ENCODE measurements around the gene RRP15. TPM values are rescaled to one million over a fixed set of nuclear protein-coding genes. Genes with fewer than 3 reads are reported as not detected.
A peak's percentile ranks its signal among the peaks of the same experiment; 100 is the strongest.

RRP15 gene
- total and polyA plus RNA-seq, 2 experiments from 2014 or later: 5.4 to 25.5 TPM

DNA sequence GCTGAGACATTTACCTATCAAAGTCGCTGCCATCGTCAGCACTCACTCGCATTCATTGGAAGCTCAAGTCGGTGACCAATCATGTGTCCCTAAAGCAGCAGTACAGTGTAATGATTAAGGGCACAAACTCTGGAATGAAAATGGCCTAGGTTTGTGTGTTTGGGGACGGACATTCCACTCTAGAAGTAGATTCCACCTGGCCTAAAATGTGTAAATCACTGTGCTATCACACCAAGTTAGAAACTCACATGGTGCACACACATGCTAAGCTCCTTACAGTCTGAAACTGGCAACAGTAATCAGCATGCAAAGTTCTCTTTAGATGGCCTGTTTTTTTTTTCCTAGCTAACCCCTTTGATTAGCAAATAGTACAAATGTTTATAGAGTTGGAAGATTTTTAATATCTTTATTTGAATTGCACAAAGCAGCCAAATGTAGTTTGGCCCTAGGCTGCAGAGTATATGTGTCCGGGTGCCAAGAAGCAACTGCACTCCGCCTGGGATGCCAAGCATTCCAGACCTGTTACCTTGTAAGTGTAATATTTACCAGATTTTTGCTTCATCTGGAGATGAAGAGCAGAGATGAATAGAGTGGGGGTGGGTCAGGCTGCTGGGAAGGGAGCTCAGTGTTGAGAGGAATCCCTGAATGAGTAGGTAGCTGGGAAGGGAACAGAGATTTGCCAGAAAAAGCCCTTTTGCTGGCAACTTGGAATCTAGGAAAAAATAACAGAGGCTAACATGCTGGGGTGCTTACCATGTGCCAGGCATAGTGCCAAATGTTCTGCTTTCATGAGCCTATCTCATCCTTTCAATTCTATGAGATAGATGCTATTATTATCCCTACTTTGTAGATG, 95.3 kb downstream of the RRP15 start:
- H3K9me3 ChIP-seq (ENCODE audit: low read depth): no peaks in the 10 kb centered on the region
- no peaks in the 10 kb centered on the region for H3K9me2 ChIP-seq (ENCODE audit: insufficient read depth)
- peak overlapping the region; percentile 11 for H3K4me2 ChIP-seq (ENCODE audit: unreplicated experiment)
- peak overlapping the region; percentile 8; the same call in 1 of the 2 replicates for H3K27ac ChIP-seq
- no peak for TF ChIP-seq EZH2 (IDR thresholded peaks at IDR 0.05; ENCODE audit: insufficient read depth, poor library complexity, severe bottlenecking)
- no peak for TF ChIP-seq EZH2phosphoT487 (IDR thresholded peaks at IDR 0.05; ENCODE audit: insufficient read depth, low read depth)
- in situ Hi-C loops (cut with MboI): no loop called here
- H3F3A ChIP-seq (ENCODE audit: insufficient read depth): peaks cover 22% of the 10 kb centered on the region
- H3K79me2 ChIP-seq (ENCODE audit: insufficient read depth): no peaks in the 10 kb centered on the region
- H3K36me3 ChIP-seq (ENCODE audit: low read depth): no peaks in the 10 kb centered on the region
- no peaks in the 10 kb centered on the region for H4K20me1 ChIP-seq (ENCODE audit: insufficient read depth)
- H3K4me3 ChIP-seq: peak overlapping the region; percentile 2; the same call in 1 of the 2 replicates
- no peaks in the 10 kb centered on the region for H3K27me3 ChIP-seq (replicated peaks; ENCODE audit: insufficient read depth)
- H3K4me1 ChIP-seq (ENCODE audit: insufficient read depth): peaks cover 50% of the 10 kb centered on the region
- DNase-seq: peak; percentile 82
- H3K9ac ChIP-seq: no peak overlapping the region
- H2AFZ ChIP-seq: no peak overlapping the region
- 70% methylated on average over 7 of the region's 7 CpGs for WGBS, 2 experiments (ENCODE audit: low coverage in 1 of 2, low lambda C conversion rate in 2 of 2, missing lambda C conversion rate in 2 of 2)

DNA sequence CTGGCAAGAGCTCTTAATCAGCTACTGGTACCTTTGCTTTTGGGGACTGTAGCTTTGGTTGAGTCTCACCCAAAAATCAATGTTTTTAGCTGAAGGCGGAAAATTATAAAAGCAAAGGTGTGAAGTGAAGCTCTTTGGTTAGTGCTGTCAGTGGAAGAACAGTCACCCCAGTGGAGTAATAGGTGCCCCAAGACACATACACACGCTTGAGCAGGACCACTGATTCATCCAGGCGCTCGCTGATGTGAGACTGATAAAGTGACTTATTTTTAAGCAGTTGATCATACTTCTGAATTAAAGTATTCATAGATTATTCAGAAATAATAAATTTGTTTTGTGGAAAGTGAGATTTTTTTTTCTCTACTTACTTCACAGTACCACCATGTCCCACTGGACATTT, 97.2 kb downstream of the RRP15 start:
- H2AFZ ChIP-seq: no peak overlapping the region
- no peak for DNase-seq
- H3K9me2 ChIP-seq (ENCODE audit: insufficient read depth): no peaks in the 10 kb centered on the region
- WGBS, 2 experiments (ENCODE audit: low coverage in 1 of 2, low lambda C conversion rate in 2 of 2, missing lambda C conversion rate in 2 of 2): 97 to 98% methylated on average over 4 of the region's 4 CpGs
- peaks cover 18% of the 10 kb centered on the region for H3F3A ChIP-seq (ENCODE audit: insufficient read depth)
- in situ Hi-C loops (cut with MboI): no loop called here
- no peak overlapping the region for H3K4me3 ChIP-seq
- TF ChIP-seq EZH2phosphoT487 (IDR thresholded peaks at IDR 0.05; ENCODE audit: insufficient read depth, low read depth) (no peak), EZH2 (IDR thresholded peaks at IDR 0.05; ENCODE audit: insufficient read depth, poor library complexity, severe bottlenecking) (no peak)
- no peak overlapping the region for H3K27ac ChIP-seq
- H3K36me3 ChIP-seq (ENCODE audit: low read depth): no peaks in the 10 kb centered on the region
- H3K9ac ChIP-seq: no peak overlapping the region
- H3K79me2 ChIP-seq (ENCODE audit: insufficient read depth): no peaks in the 10 kb centered on the region
- H3K4me1 ChIP-seq (ENCODE audit: insufficient read depth): peaks cover 37% of the 10 kb centered on the region
- no peaks in the 10 kb centered on the region for H3K27me3 ChIP-seq (replicated peaks; ENCODE audit: insufficient read depth)
- H3K4me2 ChIP-seq (ENCODE audit: unreplicated experiment): no peak overlapping the region
- H3K9me3 ChIP-seq (ENCODE audit: low read depth): no peaks in the 10 kb centered on the region
- no peaks in the 10 kb centered on the region for H4K20me1 ChIP-seq (ENCODE audit: insufficient read depth)

DNA sequence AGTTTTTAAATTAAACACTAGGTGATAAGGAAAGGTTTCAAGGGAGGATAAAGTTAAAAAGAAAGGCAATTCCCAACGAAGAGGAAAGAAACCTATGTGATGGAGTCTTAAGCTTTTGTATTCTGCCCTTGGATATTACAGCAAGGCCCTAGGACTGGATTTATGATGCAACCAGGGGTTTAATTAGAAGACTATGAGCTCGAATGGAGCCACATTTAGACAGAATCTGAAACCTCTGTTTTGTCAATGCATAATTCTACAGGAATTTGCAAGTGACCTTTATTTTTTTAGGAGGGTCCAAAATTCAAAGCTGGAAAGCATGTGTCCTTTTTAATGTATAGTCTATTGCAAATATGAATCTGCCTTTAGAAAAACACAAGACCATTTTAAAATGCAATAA, 98.0 kb downstream of the RRP15 start:
- Histone ChIP-seq H3K27ac (no peak overlapping the region), H3K9me2 (ENCODE audit: insufficient read depth) (no peaks in the 10 kb centered on the region), H3K4me2 (ENCODE audit: unreplicated experiment) (no peak overlapping the region), H2AFZ (no peak overlapping the region), H3K9me3 (ENCODE audit: low read depth) (no peaks in the 10 kb centered on the region), H3K27me3 (replicated peaks; ENCODE audit: insufficient read depth) (no peaks in the 10 kb centered on the region), H3F3A (ENCODE audit: insufficient read depth) (peaks cover 18% of the 10 kb centered on the region), H3K4me1 (ENCODE audit: insufficient read depth) (peaks cover 32% of the 10 kb centered on the region), H3K9ac (no peak overlapping the region), H3K36me3 (ENCODE audit: low read depth) (no peaks in the 10 kb centered on the region), H3K79me2 (ENCODE audit: insufficient read depth) (no peaks in the 10 kb centered on the region), H3K4me3 (no peak overlapping the region), H4K20me1 (ENCODE audit: insufficient read depth) (no peaks in the 10 kb centered on the region)
- TF ChIP-seq EZH2phosphoT487 (IDR thresholded peaks at IDR 0.05; ENCODE audit: insufficient read depth, low read depth) (no peak), EZH2 (IDR thresholded peaks at IDR 0.05; ENCODE audit: insufficient read depth, poor library complexity, severe bottlenecking) (no peak)
- WGBS, 2 experiments (ENCODE audit: low coverage in 1 of 2, low lambda C conversion rate in 2 of 2, missing lambda C conversion rate in 2 of 2): 58 to 62% methylated on average over 2 of the region's 2 CpGs
- in situ Hi-C loops (cut with MboI): no loop called here
- no peak for DNase-seq

DNA sequence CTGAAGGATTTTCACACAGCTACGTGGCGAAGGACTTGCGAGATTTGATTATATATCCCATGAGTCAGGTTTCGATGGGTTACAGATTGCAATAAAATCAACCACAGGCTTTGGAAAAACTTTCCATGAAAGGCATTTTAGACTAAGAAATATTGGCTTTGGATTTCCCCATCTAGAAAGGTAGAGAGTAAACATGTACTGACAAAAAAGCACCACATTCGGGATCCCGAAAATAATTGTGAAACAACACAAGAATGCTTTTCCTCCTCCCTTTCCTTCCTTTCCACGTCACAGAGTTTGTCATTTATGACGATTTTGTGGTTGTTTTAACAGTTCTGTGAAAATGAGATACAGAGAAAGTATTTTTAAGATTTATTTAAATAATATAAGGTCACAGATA, 98.6 kb downstream of the RRP15 start:
- H3K27ac ChIP-seq: no peak overlapping the region
- no peak overlapping the region for H3K9ac ChIP-seq
- H3K4me3 ChIP-seq: no peak overlapping the region
- WGBS, 2 experiments (ENCODE audit: low coverage in 1 of 2, low lambda C conversion rate in 2 of 2, missing lambda C conversion rate in 2 of 2): 89% methylated on average over 8 of the region's 8 CpGs
- H3F3A ChIP-seq (ENCODE audit: insufficient read depth): peaks cover 18% of the 10 kb centered on the region
- no peaks in the 10 kb centered on the region for H4K20me1 ChIP-seq (ENCODE audit: insufficient read depth)
- H3K27me3 ChIP-seq (replicated peaks; ENCODE audit: insufficient read depth): no peaks in the 10 kb centered on the region
- TF ChIP-seq EZH2 (IDR thresholded peaks at IDR 0.05; ENCODE audit: insufficient read depth, poor library complexity, severe bottlenecking) (no peak), EZH2phosphoT487 (IDR thresholded peaks at IDR 0.05; ENCODE audit: insufficient read depth, low read depth) (no peak)
- no peaks in the 10 kb centered on the region for H3K79me2 ChIP-seq (ENCODE audit: insufficient read depth)
- no peak overlapping the region for H2AFZ ChIP-seq
- in situ Hi-C loops (cut with MboI): no loop called here
- H3K4me2 ChIP-seq (ENCODE audit: unreplicated experiment): no peak overlapping the region
- peaks cover 32% of the 10 kb centered on the region for H3K4me1 ChIP-seq (ENCODE audit: insufficient read depth)
- H3K9me3 ChIP-seq (ENCODE audit: low read depth): no peaks in the 10 kb centered on the region
- no peak for DNase-seq
- no peaks in the 10 kb centered on the region for H3K9me2 ChIP-seq (ENCODE audit: insufficient read depth)
- H3K36me3 ChIP-seq (ENCODE audit: low read depth): no peaks in the 10 kb centered on the region

All from GM23248 (cell line).